ENCODE results near the gene CENPO. TPM values are rescaled to one million over a fixed set of nuclear protein-coding genes. Genes with fewer than 3 reads are reported as not detected.

CENPO gene
- total RNA-seq, 1 donor from 2014 or later = 69.3 TPM

DNA sequence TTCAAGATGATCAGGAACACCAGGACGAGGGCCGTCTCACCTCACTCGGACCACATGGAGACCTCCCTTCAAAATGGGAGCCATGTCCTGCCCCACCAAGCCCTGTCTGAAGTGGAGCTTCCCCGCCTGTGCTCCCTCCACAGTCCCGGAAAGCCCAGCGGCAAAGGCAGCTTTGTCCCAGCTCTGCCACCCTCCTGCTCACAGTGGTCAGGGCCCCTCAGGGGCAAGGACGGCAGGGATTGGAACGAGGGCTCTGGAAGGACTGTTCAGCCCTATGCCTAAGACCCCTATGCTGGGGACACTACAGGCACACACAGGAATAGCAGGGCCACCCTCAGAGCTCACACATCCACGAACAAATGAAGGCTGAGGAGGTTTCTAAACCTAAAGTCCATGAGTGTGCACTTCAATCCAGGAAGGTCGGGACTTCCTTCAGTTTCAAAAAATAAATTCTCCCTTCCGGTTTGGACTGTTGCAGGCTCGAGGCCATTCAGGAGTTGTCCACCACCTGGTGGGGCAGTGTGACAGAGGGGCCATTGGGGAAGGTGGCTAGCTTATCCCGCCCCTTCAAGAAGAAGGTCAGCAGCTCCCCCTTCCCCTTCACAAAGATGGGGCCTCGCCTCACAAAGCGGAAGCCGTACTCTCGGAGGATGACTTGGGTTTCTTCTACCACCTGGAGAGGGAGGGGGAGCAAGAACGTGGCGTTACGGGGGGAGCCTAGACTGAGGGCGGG lies 26.4 kb downstream of the CENPO start:
- H3K27me3 Mint-ChIP-seq (ENCODE audit: low read depth) = peaks cover 2% of the 10 kb centered on the region
- no peak overlapping the region for H3K4me3 Mint-ChIP-seq
- H3K27ac Mint-ChIP-seq (ENCODE audit: unreplicated experiment) = no peak overlapping the region
- H3K36me3 Mint-ChIP-seq (ENCODE audit: low read depth) = peaks cover 50% of the 10 kb centered on the region
- TF ChIP-seq, protein P1, sequence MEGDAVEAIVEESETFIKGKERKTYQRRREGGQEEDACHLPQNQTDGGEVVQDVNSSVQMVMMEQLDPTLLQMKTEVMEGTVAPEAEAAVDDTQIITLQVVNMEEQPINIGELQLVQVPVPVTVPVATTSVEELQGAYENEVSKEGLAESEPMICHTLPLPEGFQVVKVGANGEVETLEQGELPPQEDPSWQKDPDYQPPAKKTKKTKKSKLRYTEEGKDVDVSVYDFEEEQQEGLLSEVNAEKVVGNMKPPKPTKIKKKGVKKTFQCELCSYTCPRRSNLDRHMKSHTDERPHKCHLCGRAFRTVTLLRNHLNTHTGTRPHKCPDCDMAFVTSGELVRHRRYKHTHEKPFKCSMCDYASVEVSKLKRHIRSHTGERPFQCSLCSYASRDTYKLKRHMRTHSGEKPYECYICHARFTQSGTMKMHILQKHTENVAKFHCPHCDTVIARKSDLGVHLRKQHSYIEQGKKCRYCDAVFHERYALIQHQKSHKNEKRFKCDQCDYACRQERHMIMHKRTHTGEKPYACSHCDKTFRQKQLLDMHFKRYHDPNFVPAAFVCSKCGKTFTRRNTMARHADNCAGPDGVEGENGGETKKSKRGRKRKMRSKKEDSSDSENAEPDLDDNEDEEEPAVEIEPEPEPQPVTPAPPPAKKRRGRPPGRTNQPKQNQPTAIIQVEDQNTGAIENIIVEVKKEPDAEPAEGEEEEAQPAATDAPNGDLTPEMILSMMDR (conservative IDR thresholded peaks at IDR 0.05) = no peak
- H3K4me1 Mint-ChIP-seq = peaks cover 26% of the 10 kb centered on the region
- no peak for DNase-seq (ENCODE audit: low read depth, low spot score)
- H3K9me3 Mint-ChIP-seq = no peaks in the 10 kb centered on the region

GRCh38 chr2:24820175-24820513 lies 26.9 kb downstream of the CENPO start:
- H3K9me3 Mint-ChIP-seq = no peaks in the 10 kb centered on the region
- peaks cover 50% of the 10 kb centered on the region for H3K36me3 Mint-ChIP-seq (ENCODE audit: low read depth)
- TF ChIP-seq, protein P1 (conservative IDR thresholded peaks at IDR 0.05) = no peak
- no peak for DNase-seq (ENCODE audit: low read depth, low spot score)
- H3K4me1 Mint-ChIP-seq = peaks cover 26% of the 10 kb centered on the region
- no peak overlapping the region for H3K27ac Mint-ChIP-seq (ENCODE audit: unreplicated experiment)
- peaks cover 2% of the 10 kb centered on the region for H3K27me3 Mint-ChIP-seq (ENCODE audit: low read depth)
- H3K4me3 Mint-ChIP-seq = no peak overlapping the region

GRCh38 chr2:24820598-24821432 lies 27.6 kb downstream of the CENPO start:
- DNase-seq (ENCODE audit: low read depth, low spot score) = no peak
- Mint-ChIP-seq H3K27me3 (ENCODE audit: low read depth) (peaks cover 2% of the 10 kb centered on the region), H3K27ac (ENCODE audit: unreplicated experiment) (peak overlapping the region; percentile 58), H3K4me3 (peak overlapping the region; percentile 70), H3K4me1 (peaks cover 26% of the 10 kb centered on the region), H3K9me3 (no peaks in the 10 kb centered on the region), H3K36me3 (ENCODE audit: low read depth) (peaks cover 45% of the 10 kb centered on the region)
- TF ChIP-seq, protein P1 (conservative IDR thresholded peaks at IDR 0.05) = no peak

DNA sequence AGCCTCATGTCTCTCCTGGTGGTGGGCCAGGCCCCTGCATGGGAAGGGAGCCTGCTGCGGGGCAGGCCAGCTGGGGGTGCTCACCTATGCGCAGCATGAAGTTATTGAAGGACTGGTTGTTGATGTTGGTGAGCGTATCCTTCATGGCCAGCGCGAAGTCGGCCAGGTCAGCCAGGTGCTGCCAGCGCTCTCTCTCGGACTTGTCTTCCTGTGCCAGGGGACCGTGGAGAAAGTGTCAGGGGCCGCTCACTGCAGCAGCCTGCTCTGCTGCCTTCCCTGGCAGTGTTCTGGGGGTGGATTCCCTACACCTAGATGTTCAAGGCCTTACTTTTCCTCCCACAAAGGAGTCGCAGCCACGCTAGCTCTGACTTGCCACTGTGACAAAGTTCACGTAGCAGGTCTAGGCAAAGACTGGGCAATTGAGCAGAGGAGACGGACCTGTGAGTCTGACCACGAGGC lies 28.2 kb downstream of the CENPO start:
- TF ChIP-seq, protein P1 (conservative IDR thresholded peaks at IDR 0.05) = no peak
- H3K27me3 Mint-ChIP-seq (ENCODE audit: low read depth) = peaks cover 2% of the 10 kb centered on the region
- H3K36me3 Mint-ChIP-seq (ENCODE audit: low read depth) = peaks cover 43% of the 10 kb centered on the region
- peak overlapping the region; percentile 58 for H3K27ac Mint-ChIP-seq (ENCODE audit: unreplicated experiment)
- DNase-seq (ENCODE audit: low read depth, low spot score) = no peak
- H3K4me1 Mint-ChIP-seq = peaks cover 26% of the 10 kb centered on the region
- no peaks in the 10 kb centered on the region for H3K9me3 Mint-ChIP-seq
- peak overlapping the region; percentile 70 for H3K4me3 Mint-ChIP-seq

- Mint-ChIP-seq H3K27ac (ENCODE audit: unreplicated experiment) (peak overlapping the region; percentile 82), H3K36me3 (ENCODE audit: low read depth) (peaks cover 36% of the 10 kb centered on the region), H3K9me3 (no peaks in the 10 kb centered on the region), H3K4me3 (peak overlapping the region; percentile 70), H3K4me1 (peaks cover 28% of the 10 kb centered on the region), H3K27me3 (ENCODE audit: low read depth) (peaks cover 2% of the 10 kb centered on the region)
- TF ChIP-seq, protein P1 (conservative IDR thresholded peaks at IDR 0.05) = no peak
- DNase-seq (ENCODE audit: low read depth, low spot score) = no peak
These were observed 29.0 kb downstream of the CENPO start for GRCh38 chr2:24822049-24822706.

Data from neural crest cell (in vitro differentiated cells).